SK-N-SH treated with all-trans-retinoic acid at 6 μM for 48 hours (cell line): ENCODE measurements around the gene ETFB.

Source experiments
- GLIS3 ChIP-seq: fragments of 250-450 bp; sonication (Bioruptor Pico); IDR thresholded peaks from 2 replicates; pipeline ENCODE4 v1.5.0; 2020; ENCODE audit warnings: mild to moderate bottlenecking, moderate library complexity
- ZFP3 ChIP-seq: fragments of 250-450 bp; sonication (Bioruptor Pico); IDR thresholded peaks from 2 replicates; pipeline ENCODE4 v1.5.0; 2020; ENCODE audit warnings: mild to moderate bottlenecking, moderate library complexity
- TF ChIP-seq, protein P1 (sequence below): fragments of 250-450 bp; sonication (Bioruptor Pico); IDR thresholded peaks from 2 replicates; pipeline ENCODE4 v1.8.0; 2020; ENCODE audit warnings: mild to moderate bottlenecking, moderate library complexity, borderline replicate concordance

DNA sequence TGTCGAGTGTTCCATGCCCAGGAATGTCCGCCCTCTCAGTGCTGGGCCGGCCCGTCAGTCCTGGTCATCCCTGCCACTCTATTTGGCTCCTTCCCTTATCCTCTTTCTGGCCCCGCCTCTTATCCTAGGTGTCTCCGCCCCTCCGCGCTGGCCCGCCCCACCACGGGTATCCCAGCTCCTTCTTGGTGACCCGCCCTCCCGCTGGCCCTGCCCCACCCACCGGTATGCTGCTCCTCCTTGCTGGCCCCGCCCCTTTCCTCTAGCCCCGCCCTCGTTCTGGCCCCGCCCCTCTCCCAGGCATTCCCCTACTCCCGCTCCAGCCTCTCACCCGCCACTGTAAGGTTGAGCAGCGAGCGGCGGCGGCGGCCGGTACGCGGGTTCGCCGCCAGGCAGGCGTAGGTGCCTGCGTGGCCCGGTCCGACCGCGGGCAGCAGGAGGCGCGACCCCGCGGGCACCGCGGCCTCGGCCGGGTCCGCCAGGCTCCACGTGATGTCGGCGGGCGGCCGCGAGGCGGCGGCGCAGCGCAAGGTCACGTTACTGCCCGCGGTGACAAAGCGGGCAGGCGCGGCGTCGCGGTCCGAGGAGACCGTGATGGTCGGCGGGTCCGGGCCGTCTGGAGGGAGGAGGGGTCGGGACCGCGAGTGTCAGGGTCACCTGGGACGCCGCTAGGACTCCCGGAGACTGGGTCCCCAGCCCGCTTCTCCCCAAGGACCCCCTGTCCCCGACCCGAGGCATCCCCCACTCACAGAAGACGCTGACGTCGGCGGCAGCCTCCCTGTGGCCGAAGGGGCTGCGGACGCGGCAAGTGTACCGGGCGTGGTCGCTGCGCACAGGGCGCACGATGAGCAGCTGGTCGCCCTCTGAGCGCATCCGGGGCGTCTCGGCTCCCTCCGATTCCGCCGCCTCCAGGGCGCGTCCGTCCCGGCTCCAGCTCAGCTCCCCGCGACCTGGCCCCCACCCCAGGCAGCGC lies 26.2 kb downstream of the ETFB start:
- 0 out of 2 replicates have a peak, but pooled peaks have one; percentile 21 for TF ChIP-seq ZFP3 (CRISPR knock-in tag)
- TF ChIP-seq GLIS3 (CRISPR knock-in tag): no peak
- TF ChIP-seq, protein P1, sequence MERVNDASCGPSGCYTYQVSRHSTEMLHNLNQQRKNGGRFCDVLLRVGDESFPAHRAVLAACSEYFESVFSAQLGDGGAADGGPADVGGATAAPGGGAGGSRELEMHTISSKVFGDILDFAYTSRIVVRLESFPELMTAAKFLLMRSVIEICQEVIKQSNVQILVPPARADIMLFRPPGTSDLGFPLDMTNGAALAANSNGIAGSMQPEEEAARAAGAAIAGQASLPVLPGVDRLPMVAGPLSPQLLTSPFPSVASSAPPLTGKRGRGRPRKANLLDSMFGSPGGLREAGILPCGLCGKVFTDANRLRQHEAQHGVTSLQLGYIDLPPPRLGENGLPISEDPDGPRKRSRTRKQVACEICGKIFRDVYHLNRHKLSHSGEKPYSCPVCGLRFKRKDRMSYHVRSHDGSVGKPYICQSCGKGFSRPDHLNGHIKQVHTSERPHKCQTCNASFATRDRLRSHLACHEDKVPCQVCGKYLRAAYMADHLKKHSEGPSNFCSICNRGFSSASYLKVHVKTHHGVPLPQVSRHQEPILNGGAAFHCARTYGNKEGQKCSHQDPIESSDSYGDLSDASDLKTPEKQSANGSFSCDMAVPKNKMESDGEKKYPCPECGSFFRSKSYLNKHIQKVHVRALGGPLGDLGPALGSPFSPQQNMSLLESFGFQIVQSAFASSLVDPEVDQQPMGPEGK (CRISPR knock-in tag): no peak
